ENCODE results near the gene ANKRD22.

Gene ANKRD22

GRCh38 chr10:88835910-88836221, 15.8 kb downstream of the ANKRD22 start:
- no peak overlapping the region for H3K27ac ChIP-seq (ENCODE audit: low read depth, low read length, severe bottlenecking)
- H3K4me1 ChIP-seq (ENCODE audit: control insufficient read depth, insufficient read depth, low read length, poor library complexity, severe bottlenecking): no peaks in the 10 kb centered on the region
- no CpG with 5 or more reads among the region's 2 CpGs for WGBS, 2 experiments (ENCODE audit: insufficient coverage in 2 of 2)
- H3K4me3 ChIP-seq (ENCODE audit: extremely low read depth, insufficient read depth, low read length, poor library complexity, severe bottlenecking): no peak overlapping the region
- H3K9me3 ChIP-seq (ENCODE audit: control insufficient read depth, low read length): no peaks in the 10 kb centered on the region
- H3K36me3 ChIP-seq (ENCODE audit: control insufficient read depth, insufficient read depth, low read length): no peaks in the 10 kb centered on the region

GRCh38 chr10:88835096-88835909, 16.3 kb downstream of the ANKRD22 start:
- no peaks in the 10 kb centered on the region for H3K9me3 ChIP-seq (ENCODE audit: control insufficient read depth, low read length)
- no peaks in the 10 kb centered on the region for H3K4me1 ChIP-seq (ENCODE audit: control insufficient read depth, insufficient read depth, low read length, poor library complexity, severe bottlenecking)
- WGBS, 2 experiments (ENCODE audit: insufficient coverage in 2 of 2): 0 to 3% methylated on average over 6 to 7 of the region's 10 CpGs
- no peaks in the 10 kb centered on the region for H3K36me3 ChIP-seq (ENCODE audit: control insufficient read depth, insufficient read depth, low read length)
- no peak overlapping the region for H3K27ac ChIP-seq (ENCODE audit: low read depth, low read length, severe bottlenecking)
- H3K4me3 ChIP-seq (ENCODE audit: extremely low read depth, insufficient read depth, low read length, poor library complexity, severe bottlenecking): no peak overlapping the region

GRCh38 chr10:88833723-88834122, 17.9 kb downstream of the ANKRD22 start:
- 86 to 100% methylated on average over 1 to 2 of the region's 2 CpGs for WGBS, 2 experiments (ENCODE audit: insufficient coverage in 2 of 2)
- H3K27ac ChIP-seq (ENCODE audit: low read depth, low read length, severe bottlenecking): no peak overlapping the region
- no peak overlapping the region for H3K4me3 ChIP-seq (ENCODE audit: extremely low read depth, insufficient read depth, low read length, poor library complexity, severe bottlenecking)
- H3K9me3 ChIP-seq (ENCODE audit: control insufficient read depth, low read length): no peaks in the 10 kb centered on the region
- no peaks in the 10 kb centered on the region for H3K4me1 ChIP-seq (ENCODE audit: control insufficient read depth, insufficient read depth, low read length, poor library complexity, severe bottlenecking)
- no peaks in the 10 kb centered on the region for H3K36me3 ChIP-seq (ENCODE audit: control insufficient read depth, insufficient read depth, low read length)

DNA sequence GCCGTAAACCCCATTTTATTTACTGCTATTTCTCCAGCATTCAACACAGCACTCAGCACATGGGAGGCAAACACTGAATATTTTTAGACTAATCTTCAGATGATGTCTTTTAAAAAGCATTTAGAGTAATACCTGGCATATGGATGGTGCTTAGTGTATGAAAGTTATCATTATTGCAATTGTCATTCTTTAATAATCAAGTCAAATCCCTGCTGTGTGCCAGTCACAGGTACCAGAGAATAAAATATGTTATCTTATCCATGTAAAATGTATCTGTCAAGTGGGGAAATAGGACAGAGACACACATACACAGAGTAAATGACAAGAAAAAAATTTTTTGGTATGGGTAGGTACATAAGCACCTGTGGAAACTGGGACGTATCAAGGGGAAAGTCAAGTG, 18.5 kb downstream of the ANKRD22 start:
- Histone ChIP-seq H3K27ac (ENCODE audit: low read depth, low read length, severe bottlenecking) (no peak overlapping the region), H3K4me3 (ENCODE audit: extremely low read depth, insufficient read depth, low read length, poor library complexity, severe bottlenecking) (no peak overlapping the region), H3K9me3 (ENCODE audit: control insufficient read depth, low read length) (no peaks in the 10 kb centered on the region), H3K4me1 (ENCODE audit: control insufficient read depth, insufficient read depth, low read length, poor library complexity, severe bottlenecking) (no peaks in the 10 kb centered on the region), H3K36me3 (ENCODE audit: control insufficient read depth, insufficient read depth, low read length) (no peaks in the 10 kb centered on the region)
- no CpG with 5 or more reads among the region's 2 CpGs for WGBS, 2 experiments (ENCODE audit: insufficient coverage in 2 of 2)

- Histone ChIP-seq H3K36me3 (ENCODE audit: control insufficient read depth, insufficient read depth, low read length) (no peaks in the 10 kb centered on the region), H3K27ac (ENCODE audit: low read depth, low read length, severe bottlenecking) (no peak overlapping the region), H3K4me1 (ENCODE audit: control insufficient read depth, insufficient read depth, low read length, poor library complexity, severe bottlenecking) (no peaks in the 10 kb centered on the region), H3K4me3 (ENCODE audit: extremely low read depth, insufficient read depth, low read length, poor library complexity, severe bottlenecking) (no peak overlapping the region), H3K9me3 (ENCODE audit: control insufficient read depth, low read length) (no peaks in the 10 kb centered on the region)
These were observed 19.3 kb downstream of the ANKRD22 start for GRCh38 chr10:88832376-88832775.

- no peaks in the 10 kb centered on the region for H3K9me3 ChIP-seq (ENCODE audit: control insufficient read depth, low read length)
- no peak overlapping the region for H3K27ac ChIP-seq (ENCODE audit: low read depth, low read length, severe bottlenecking)
- H3K36me3 ChIP-seq (ENCODE audit: control insufficient read depth, insufficient read depth, low read length): no peaks in the 10 kb centered on the region
- WGBS, 2 experiments (ENCODE audit: insufficient coverage in 2 of 2): 49 to 72% methylated on average over 4 to 6 of the region's 8 CpGs
- no peaks in the 10 kb centered on the region for H3K4me1 ChIP-seq (ENCODE audit: control insufficient read depth, insufficient read depth, low read length, poor library complexity, severe bottlenecking)
- H3K4me3 ChIP-seq (ENCODE audit: extremely low read depth, insufficient read depth, low read length, poor library complexity, severe bottlenecking): no peak overlapping the region
These were observed 19.9 kb downstream of the ANKRD22 start for GRCh38 chr10:88831709-88832108.

DNA sequence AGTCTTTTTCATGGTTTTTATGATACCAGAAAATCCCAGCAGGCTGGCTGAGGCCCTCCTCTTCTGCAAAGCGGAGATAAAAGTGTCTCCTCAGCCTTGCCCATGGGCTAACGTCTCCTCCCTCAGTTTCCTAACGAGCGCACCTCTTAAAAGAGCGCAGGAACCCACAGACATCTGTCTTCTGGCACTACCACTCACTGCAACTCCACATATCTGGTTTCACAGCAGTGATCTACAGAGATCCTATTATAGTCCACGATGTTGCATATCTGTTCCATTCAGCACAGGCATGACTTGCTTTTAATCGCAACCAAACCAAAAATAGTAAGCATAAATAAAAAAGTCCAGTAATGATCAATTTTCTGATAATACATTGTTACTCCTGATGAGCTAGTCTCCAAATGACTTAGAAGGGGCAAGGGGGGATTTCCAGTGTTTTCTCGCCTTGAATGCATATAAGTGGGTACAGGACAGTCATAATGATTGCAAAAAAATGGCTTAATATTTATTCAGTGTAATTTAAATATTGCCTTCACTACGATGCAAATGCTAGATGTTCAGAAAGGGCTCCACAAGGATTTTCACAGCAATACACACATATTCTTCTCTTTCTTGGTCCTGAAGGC, 20.9 kb downstream of the ANKRD22 start:
- Histone ChIP-seq H3K4me3 (ENCODE audit: extremely low read depth, insufficient read depth, low read length, poor library complexity, severe bottlenecking) (no peak overlapping the region), H3K36me3 (ENCODE audit: control insufficient read depth, insufficient read depth, low read length) (no peaks in the 10 kb centered on the region), H3K4me1 (ENCODE audit: control insufficient read depth, insufficient read depth, low read length, poor library complexity, severe bottlenecking) (no peaks in the 10 kb centered on the region), H3K9me3 (ENCODE audit: control insufficient read depth, low read length) (no peaks in the 10 kb centered on the region), H3K27ac (ENCODE audit: low read depth, low read length, severe bottlenecking) (no peak overlapping the region)
- 79 to 93% methylated on average over 5 to 7 of the region's 9 CpGs for WGBS, 2 experiments (ENCODE audit: insufficient coverage in 2 of 2)

GRCh38 chr10:88828310-88828709, 23.3 kb downstream of the ANKRD22 start:
- no CpG with 5 or more reads among the region's 1 CpG for WGBS, 2 experiments (ENCODE audit: insufficient coverage in 2 of 2)
- Histone ChIP-seq H3K27ac (ENCODE audit: low read depth, low read length, severe bottlenecking) (no peak overlapping the region), H3K4me3 (ENCODE audit: extremely low read depth, insufficient read depth, low read length, poor library complexity, severe bottlenecking) (no peak overlapping the region), H3K9me3 (ENCODE audit: control insufficient read depth, low read length) (no peaks in the 10 kb centered on the region), H3K36me3 (ENCODE audit: control insufficient read depth, insufficient read depth, low read length) (no peaks in the 10 kb centered on the region), H3K4me1 (ENCODE audit: control insufficient read depth, insufficient read depth, low read length, poor library complexity, severe bottlenecking) (no peaks in the 10 kb centered on the region)

DNA sequence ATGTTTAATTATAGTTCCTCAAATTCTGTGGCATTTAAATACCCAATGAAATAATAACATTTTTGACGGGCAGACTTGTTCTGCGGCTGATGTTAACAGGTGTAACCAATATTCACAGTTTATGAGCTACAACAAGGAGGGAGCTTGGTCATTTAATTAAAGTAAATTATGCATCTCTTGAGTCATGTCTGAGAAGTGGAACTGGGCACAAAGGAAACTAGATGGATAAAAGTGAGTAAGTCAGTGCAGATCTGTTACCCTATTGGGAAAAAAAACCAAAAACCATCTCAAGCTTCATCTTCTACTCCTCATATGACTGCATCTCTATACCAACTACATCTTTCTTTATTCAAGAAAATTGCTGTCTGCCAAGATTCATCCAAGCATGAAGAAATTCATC, 24.0 kb downstream of the ANKRD22 start:
- WGBS, 2 experiments (ENCODE audit: insufficient coverage in 2 of 2): 100% methylated on average over 1 of the region's 2 CpGs; no CpG with 5 or more reads in 1 of the 2 experiments
- H3K4me1 ChIP-seq (ENCODE audit: control insufficient read depth, insufficient read depth, low read length, poor library complexity, severe bottlenecking): no peaks in the 10 kb centered on the region
- no peak overlapping the region for H3K4me3 ChIP-seq (ENCODE audit: extremely low read depth, insufficient read depth, low read length, poor library complexity, severe bottlenecking)
- no peaks in the 10 kb centered on the region for H3K9me3 ChIP-seq (ENCODE audit: control insufficient read depth, low read length)
- H3K27ac ChIP-seq (ENCODE audit: low read depth, low read length, severe bottlenecking): no peak overlapping the region
- H3K36me3 ChIP-seq (ENCODE audit: control insufficient read depth, insufficient read depth, low read length): no peaks in the 10 kb centered on the region

DNA sequence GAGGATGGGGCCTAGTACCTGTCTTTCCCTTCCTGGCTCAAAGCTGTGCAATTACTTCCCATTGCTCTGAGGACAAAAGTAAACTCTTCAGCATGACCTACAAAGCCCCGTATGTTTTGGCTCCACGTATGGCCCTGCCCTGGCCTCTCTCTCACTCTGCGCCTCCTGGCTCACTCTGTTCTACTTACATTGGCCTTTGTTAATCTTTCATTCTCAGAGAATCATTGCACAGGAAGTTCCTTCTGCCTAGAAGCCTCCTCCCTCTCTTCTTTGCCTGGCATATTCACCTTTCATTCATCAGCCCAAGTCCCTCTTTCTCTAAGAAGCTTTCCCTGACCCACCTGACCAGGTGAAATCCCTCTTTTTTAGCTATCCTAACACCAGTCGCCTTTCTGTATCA, 25.3 kb downstream of the ANKRD22 start:
- no peak overlapping the region for H3K4me3 ChIP-seq (ENCODE audit: extremely low read depth, insufficient read depth, low read length, poor library complexity, severe bottlenecking)
- WGBS, 2 experiments (ENCODE audit: insufficient coverage in 2 of 2): 93 to 97% methylated on average over 3 of the region's 4 CpGs
- H3K36me3 ChIP-seq (ENCODE audit: control insufficient read depth, insufficient read depth, low read length): no peaks in the 10 kb centered on the region
- no peaks in the 10 kb centered on the region for H3K9me3 ChIP-seq (ENCODE audit: control insufficient read depth, low read length)
- no peaks in the 10 kb centered on the region for H3K4me1 ChIP-seq (ENCODE audit: control insufficient read depth, insufficient read depth, low read length, poor library complexity, severe bottlenecking)
- no peak overlapping the region for H3K27ac ChIP-seq (ENCODE audit: low read depth, low read length, severe bottlenecking)

DNA sequence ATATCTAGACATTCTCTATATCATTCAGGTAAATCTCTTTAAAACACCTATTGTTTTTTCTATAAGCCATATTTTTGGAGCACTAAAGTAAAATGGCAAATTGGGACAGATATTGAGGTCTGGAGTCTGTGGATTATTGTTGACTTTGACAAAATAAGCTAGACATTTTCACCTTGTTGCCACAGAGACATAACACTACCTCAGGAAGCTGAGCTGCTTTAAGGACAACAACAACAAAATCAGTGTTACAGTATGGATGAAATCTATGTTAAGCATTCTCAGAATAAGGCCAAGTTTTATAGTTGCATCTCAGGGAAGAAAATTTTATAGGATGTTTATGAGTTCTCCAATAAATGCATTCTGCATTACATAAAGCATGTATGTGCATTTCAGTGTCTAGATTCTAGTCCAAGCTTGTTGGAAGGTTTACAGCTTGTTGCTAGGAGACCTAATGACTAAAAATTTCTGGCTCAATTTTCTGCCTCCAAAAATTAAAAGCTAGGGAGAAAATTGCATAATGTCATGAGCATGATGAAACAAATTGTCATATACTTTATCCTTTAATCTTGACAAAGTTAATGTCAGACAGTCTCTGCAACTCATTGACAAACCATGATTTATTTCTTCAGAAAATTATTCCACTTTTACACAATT, 30.8 kb downstream of the ANKRD22 start:
- no peak overlapping the region for H3K4me3 ChIP-seq (ENCODE audit: extremely low read depth, insufficient read depth, low read length, poor library complexity, severe bottlenecking)
- no peak overlapping the region for H3K27ac ChIP-seq (ENCODE audit: low read depth, low read length, severe bottlenecking)
- H3K36me3 ChIP-seq (ENCODE audit: control insufficient read depth, insufficient read depth, low read length): no peaks in the 10 kb centered on the region
- H3K9me3 ChIP-seq (ENCODE audit: control insufficient read depth, low read length): no peaks in the 10 kb centered on the region
- H3K4me1 ChIP-seq (ENCODE audit: control insufficient read depth, insufficient read depth, low read length, poor library complexity, severe bottlenecking): no peaks in the 10 kb centered on the region

Data from mesodermal cell (in vitro differentiated cells).